Osteocyte (in vitro differentiated cells): ENCODE data around the gene TMEM8B. TPM values are rescaled to one million over a fixed set of nuclear protein-coding genes. Genes with fewer than 3 reads are reported as not detected.

Experiments
- DNase-seq: peaks from one replicate; pipeline ENCODE4 v3.0.0; 2021; ENCODE audit warnings: mixed read lengths; ENCODE audit not compliant: unreplicated experiment; ENCODE audit errors: extremely low spot score
- H3K27ac Mint-ChIP-seq: one replicate; pipeline ENCODE4 v1.8.0; 2021; ENCODE audit warnings: mild to moderate bottlenecking, mixed read lengths; ENCODE audit not compliant: unreplicated experiment
- H3K27me3 Mint-ChIP-seq: one replicate; pipeline ENCODE4 v1.8.0; 2021; ENCODE audit warnings: mixed read lengths; ENCODE audit not compliant: unreplicated experiment
- H3K36me3 Mint-ChIP-seq: one replicate; pipeline ENCODE4 v1.8.0; 2021; ENCODE audit warnings: mixed read lengths; ENCODE audit not compliant: unreplicated experiment
- H3K4me1 Mint-ChIP-seq: one replicate; pipeline ENCODE4 v1.8.0; 2021; ENCODE audit warnings: mixed read lengths; ENCODE audit not compliant: unreplicated experiment
- H3K4me3 Mint-ChIP-seq: one replicate; pipeline ENCODE4 v1.8.0; 2021; ENCODE audit warnings: mild to moderate bottlenecking, moderate library complexity, mixed read lengths; ENCODE audit not compliant: unreplicated experiment
- H3K9me3 Mint-ChIP-seq: one replicate; pipeline ENCODE4 v1.8.0; 2021; ENCODE audit warnings: mixed read lengths; ENCODE audit not compliant: unreplicated experiment
- CTCF ChIP-seq: fragments of 200-600 bp; sonication (generic); IDR thresholded peaks from 2 replicates; pipeline ENCODE4 v1.5.0; 2021; ENCODE audit warnings: antibody characterized with exemption, mild to moderate bottlenecking, moderate library complexity
- total RNA-seq: library from RNA; stranded (reverse); gene quantifications from 2 replicates; pipeline ENCODE4 v1.2.1, GENCODE V29; 2021

Gene TMEM8B
- total RNA-seq, 1 donor from 2014 or later = 29.9 TPM

- TF ChIP-seq CTCF = no peak
- DNase-seq = peak; percentile 73
- H3K36me3 Mint-ChIP-seq = no peaks in the 10 kb centered on the region
- H3K4me1 Mint-ChIP-seq = no peaks in the 10 kb centered on the region
- H3K4me3 Mint-ChIP-seq = no peak overlapping the region
- H3K27ac Mint-ChIP-seq = no peak overlapping the region
- H3K27me3 Mint-ChIP-seq = peaks cover 37% of the 10 kb centered on the region
- no peaks in the 10 kb centered on the region for H3K9me3 Mint-ChIP-seq
These were observed 35.7 kb downstream of the TMEM8B start for GRCh38 chr9:35864695-35865255.

- Mint-ChIP-seq H3K4me3 (no peak overlapping the region), H3K36me3 (no peaks in the 10 kb centered on the region), H3K9me3 (no peaks in the 10 kb centered on the region), H3K27me3 (peaks cover 13% of the 10 kb centered on the region), H3K27ac (no peak overlapping the region), H3K4me1 (no peaks in the 10 kb centered on the region)
- peak; percentile 57 for DNase-seq
- TF ChIP-seq CTCF = no peak
These were observed 38.5 kb downstream of the TMEM8B start for GRCh38 chr9:35867538-35867937.

- DNase-seq = no peak
- no peak overlapping the region for H3K27ac Mint-ChIP-seq
- no peak for TF ChIP-seq CTCF
- no peaks in the 10 kb centered on the region for H3K4me1 Mint-ChIP-seq
- H3K36me3 Mint-ChIP-seq = no peaks in the 10 kb centered on the region
- H3K9me3 Mint-ChIP-seq = no peaks in the 10 kb centered on the region
- H3K27me3 Mint-ChIP-seq = peaks cover 2% of the 10 kb centered on the region
- H3K4me3 Mint-ChIP-seq = no peak overlapping the region
These were observed 39.9 kb downstream of the TMEM8B start for GRCh38 chr9:35868933-35869332.

GRCh38 chr9:35869621-35870216 is 40.7 kb downstream of the TMEM8B start:
- no peak overlapping the region for H3K27ac Mint-ChIP-seq
- H3K36me3 Mint-ChIP-seq = no peaks in the 10 kb centered on the region
- peak; percentile 73 for DNase-seq
- no peaks in the 10 kb centered on the region for H3K4me1 Mint-ChIP-seq
- H3K27me3 Mint-ChIP-seq = peaks cover 3% of the 10 kb centered on the region
- TF ChIP-seq CTCF = no peak
- H3K9me3 Mint-ChIP-seq = peaks cover under 1% of the 10 kb centered on the region
- no peak overlapping the region for H3K4me3 Mint-ChIP-seq

GRCh38 chr9:35870351-35870923 is 41.4 kb downstream of the TMEM8B start, which contains the start of gene OR13J1:
OR13J1 (minus strand) TSS chr9:35870401; CDS start chr9:35870401, 0 bp downstream.
- no peaks in the 10 kb centered on the region for H3K36me3 Mint-ChIP-seq
- H3K4me1 Mint-ChIP-seq = no peaks in the 10 kb centered on the region
- peaks cover 8% of the 10 kb centered on the region for H3K27me3 Mint-ChIP-seq
- no peak within 1 kb of the TSS for H3K4me3 Mint-ChIP-seq
- no peak for DNase-seq
- peaks cover 5% of the 10 kb centered on the region for H3K9me3 Mint-ChIP-seq
- TF ChIP-seq CTCF = no peak
- H3K27ac Mint-ChIP-seq = no peak within 1 kb of the TSS
